Measurements from ENCODE around the gene CCN5.
A peak's percentile ranks its signal among the peaks of the same experiment; 100 is the strongest.

The CCN5 gene

DNA sequence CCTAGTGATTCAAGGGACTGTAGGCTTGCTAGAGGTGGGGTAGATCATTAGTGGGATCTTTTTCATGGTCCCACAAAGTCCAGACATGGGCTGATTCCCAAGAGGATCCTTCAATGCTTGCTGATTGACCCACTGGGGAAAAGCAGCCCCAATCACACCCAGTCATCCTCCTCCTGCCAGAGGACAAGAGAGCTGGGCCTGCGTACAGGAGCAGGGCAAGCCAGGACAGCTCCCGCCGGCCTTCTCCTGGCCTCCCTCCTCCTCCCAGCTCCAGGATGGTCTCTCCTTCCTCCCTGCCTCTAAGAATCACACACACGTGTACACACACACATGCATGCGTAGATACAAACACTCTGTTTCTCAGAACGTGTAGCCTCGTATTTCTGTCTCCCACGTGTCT is 57.5 kb downstream of the CCN5 start:
- H3K4me3 ChIP-seq (replicated peaks in 1 of 2; ENCODE audit: low read depth in 2 of 2, low read length in 2 of 2) = no peak overlapping the region
- TF ChIP-seq, protein P1, sequence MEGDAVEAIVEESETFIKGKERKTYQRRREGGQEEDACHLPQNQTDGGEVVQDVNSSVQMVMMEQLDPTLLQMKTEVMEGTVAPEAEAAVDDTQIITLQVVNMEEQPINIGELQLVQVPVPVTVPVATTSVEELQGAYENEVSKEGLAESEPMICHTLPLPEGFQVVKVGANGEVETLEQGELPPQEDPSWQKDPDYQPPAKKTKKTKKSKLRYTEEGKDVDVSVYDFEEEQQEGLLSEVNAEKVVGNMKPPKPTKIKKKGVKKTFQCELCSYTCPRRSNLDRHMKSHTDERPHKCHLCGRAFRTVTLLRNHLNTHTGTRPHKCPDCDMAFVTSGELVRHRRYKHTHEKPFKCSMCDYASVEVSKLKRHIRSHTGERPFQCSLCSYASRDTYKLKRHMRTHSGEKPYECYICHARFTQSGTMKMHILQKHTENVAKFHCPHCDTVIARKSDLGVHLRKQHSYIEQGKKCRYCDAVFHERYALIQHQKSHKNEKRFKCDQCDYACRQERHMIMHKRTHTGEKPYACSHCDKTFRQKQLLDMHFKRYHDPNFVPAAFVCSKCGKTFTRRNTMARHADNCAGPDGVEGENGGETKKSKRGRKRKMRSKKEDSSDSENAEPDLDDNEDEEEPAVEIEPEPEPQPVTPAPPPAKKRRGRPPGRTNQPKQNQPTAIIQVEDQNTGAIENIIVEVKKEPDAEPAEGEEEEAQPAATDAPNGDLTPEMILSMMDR (IDR thresholded peaks at IDR 0.05; ENCODE audit: low read depth, low read length) = no peak
- DNase-seq (ENCODE audit: low read depth in 2 of 2) = no peak

DNA sequence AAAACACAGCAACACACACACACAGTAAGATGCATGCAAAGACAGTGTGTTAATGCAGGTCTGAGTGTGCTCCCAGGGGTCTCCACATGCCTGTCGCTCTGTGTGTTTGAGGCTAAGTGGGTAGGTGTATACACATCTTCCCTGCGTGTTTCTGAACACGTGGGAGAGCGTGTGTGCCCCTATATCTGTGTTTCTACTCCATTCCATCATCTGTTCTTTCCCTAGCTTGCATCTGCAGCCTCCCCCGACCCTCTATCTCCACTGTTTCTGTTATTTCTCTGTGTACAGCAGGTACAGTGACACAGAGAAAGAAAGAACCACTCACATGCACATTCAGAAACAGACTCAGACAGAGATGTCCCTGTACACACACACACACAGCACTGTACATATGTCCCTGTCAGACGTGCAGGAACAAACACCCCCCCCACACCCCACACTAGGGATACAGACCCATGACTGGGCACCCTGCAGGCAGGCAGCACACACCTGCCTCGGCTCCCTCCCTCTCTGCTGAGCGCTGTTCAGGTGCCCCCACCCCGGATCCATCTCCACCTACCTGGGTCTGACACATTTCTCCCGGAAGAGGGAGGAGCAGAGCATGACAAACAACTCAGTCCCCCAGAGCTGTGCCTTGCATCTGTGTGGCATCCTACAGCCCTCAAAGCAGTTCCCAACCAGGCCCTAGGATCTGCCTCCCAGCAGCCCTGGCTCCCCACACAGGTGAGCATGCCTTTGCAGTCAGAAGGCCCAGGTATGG is 58.1 kb downstream of the CCN5 start:
- no peak for DNase-seq (ENCODE audit: low read depth in 2 of 2)
- no peak overlapping the region for H3K4me3 ChIP-seq (replicated peaks in 1 of 2; ENCODE audit: low read depth in 2 of 2, low read length in 2 of 2)
- TF ChIP-seq, protein P1 (IDR thresholded peaks at IDR 0.05; ENCODE audit: low read depth, low read length) = no peak

DNA sequence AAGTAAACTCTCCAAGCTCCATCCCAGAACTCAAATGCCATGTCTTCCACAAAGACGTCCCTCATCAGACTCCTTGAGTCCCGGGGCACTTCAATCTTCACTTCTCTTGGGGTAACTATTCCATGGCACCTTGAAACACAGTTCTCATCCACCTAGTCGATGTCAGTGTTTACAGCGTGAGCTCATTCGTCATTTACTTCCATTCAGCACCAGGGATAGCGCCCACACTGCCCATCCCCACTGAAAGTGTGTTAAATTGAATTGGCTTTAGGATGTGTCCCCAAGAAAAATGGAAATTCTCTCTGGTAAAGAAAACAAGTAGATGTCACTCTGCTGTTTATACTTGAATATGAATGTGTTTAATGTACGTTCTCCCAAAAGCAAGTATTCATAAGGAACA is 61.8 kb downstream of the CCN5 start:
- no peak overlapping the region for H3K4me3 ChIP-seq (replicated peaks in 1 of 2; ENCODE audit: low read depth in 2 of 2, low read length in 2 of 2)
- TF ChIP-seq, protein P1 (IDR thresholded peaks at IDR 0.05; ENCODE audit: low read depth, low read length) = no peak
- peak; percentile 33 to 37 for DNase-seq (ENCODE audit: low read depth in 2 of 2)
